ENCODE measurements around the gene SPEN. TPM values are rescaled to one million over a fixed set of nuclear protein-coding genes. Genes with fewer than 3 reads are reported as not detected.

Gene SPEN
- total RNA-seq, 4 donors from 2014 or later: 55.0 to 79.7 (median 63.8) TPM

DNA sequence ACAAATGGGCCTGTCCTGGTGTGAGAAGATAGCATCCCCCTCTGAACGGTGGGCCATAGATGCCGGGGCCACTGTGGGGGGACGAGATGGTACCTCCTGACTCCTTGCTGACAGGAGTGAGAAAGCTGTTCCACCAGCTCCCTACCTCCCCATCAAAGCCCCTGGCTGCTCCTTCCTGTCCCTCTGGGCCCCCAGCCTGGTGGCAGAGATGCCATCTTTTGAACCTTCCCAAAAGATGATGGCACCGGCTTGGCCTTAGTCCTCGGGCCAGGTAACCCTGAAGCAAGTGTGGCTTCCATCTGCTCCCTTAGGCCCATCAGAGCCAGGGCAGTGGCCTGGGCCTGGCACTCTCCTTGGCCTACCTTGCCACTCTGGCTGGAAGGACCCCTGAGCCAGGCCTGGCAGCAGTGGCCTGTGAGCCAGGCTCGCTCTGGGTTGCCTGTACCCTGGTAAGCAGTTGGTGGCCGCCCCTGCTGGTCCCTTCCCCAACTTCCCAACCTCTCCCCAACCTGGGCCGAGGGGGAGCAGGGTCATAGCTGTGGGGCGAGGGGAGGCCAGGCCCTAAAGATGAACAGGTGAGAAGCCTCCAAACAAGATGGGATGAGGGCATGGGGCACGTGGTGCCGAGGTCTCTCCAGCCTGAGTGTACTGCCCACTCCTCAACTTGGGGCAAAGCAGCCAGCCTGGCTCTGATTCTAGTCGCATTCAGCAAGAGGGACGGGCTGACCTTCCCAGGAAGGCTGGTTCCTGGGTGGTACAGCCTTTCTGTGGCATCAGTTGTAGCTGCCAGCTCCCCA, 93.7 kb downstream of the SPEN start:
- Histone ChIP-seq H3K27me3 (no peaks in the 10 kb centered on the region), H3K27ac (no peak overlapping the region), H3K4me1 (peaks cover 7% of the 10 kb centered on the region), H3K4me3 (no peak overlapping the region), H3K36me3 (peaks cover 100% of the 10 kb centered on the region), H3K9me3 (no peaks in the 10 kb centered on the region)
- no peak for DNase-seq (ENCODE audit: low spot score in 2 of 2)
- no peak for TF ChIP-seq POLR2A (IDR thresholded peaks at IDR 0.05)
- WGBS: 85% methylated on average over 11 of the region's 13 CpGs

GRCh38 chr1:15941899-15942660, 94.6 kb downstream of the SPEN start:
- no peak for TF ChIP-seq POLR2A (IDR thresholded peaks at IDR 0.05)
- no peak for TF ChIP-seq POLR2AphosphoS5 (IDR thresholded peaks at IDR 0.05)
- TF ChIP-seq, protein P1, sequence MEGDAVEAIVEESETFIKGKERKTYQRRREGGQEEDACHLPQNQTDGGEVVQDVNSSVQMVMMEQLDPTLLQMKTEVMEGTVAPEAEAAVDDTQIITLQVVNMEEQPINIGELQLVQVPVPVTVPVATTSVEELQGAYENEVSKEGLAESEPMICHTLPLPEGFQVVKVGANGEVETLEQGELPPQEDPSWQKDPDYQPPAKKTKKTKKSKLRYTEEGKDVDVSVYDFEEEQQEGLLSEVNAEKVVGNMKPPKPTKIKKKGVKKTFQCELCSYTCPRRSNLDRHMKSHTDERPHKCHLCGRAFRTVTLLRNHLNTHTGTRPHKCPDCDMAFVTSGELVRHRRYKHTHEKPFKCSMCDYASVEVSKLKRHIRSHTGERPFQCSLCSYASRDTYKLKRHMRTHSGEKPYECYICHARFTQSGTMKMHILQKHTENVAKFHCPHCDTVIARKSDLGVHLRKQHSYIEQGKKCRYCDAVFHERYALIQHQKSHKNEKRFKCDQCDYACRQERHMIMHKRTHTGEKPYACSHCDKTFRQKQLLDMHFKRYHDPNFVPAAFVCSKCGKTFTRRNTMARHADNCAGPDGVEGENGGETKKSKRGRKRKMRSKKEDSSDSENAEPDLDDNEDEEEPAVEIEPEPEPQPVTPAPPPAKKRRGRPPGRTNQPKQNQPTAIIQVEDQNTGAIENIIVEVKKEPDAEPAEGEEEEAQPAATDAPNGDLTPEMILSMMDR (IDR thresholded peaks at IDR 0.05): no peak
- TF ChIP-seq EP300 (IDR thresholded peaks at IDR 0.05): no peak
- Histone ChIP-seq H3K27ac (no peak overlapping the region), H3K4me3 (no peak overlapping the region), H3K4me1 (peaks cover 7% of the 10 kb centered on the region), H3K36me3 (peaks cover 100% of the 10 kb centered on the region), H3K27me3 (no peaks in the 10 kb centered on the region), H3K9me3 (no peaks in the 10 kb centered on the region)
- 72% methylated on average over 14 of the region's 32 CpGs for WGBS
- DNase-seq (ENCODE audit: low spot score in 2 of 2): no peak

DNA sequence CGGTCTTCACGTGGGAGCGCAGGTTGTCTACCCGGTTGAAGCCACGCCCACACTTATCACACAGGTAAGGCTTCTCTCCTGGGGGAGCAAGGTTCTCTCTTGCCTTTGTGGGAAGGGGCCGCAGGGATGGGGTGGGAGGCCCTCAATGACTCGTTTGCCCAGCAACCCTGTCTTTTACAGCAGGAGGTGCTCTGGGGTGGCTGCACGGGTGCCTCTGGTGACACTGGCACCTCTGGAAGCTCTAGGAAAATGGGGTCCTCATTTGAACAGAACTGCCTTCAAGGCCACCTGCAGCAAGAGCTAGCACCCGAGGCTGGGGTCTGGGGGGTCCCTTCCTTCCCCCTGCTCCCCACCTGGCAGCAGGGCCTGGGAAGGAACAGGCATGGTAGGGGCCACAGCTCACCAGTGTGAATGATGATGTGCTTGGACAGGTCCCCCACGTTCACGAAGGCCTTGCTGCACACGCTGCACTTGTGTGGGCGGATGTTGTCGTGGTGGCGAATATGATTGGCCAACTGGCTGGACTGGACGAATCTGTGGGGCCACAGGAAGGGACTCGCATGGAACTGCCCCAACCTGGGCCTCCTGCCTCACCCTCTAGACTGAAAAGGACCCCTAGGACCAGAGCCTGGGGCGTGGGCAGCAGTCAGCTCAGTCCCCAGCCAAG, 95.3 kb downstream of the SPEN start:
- H3K4me3 ChIP-seq: no peak overlapping the region
- no peak for TF ChIP-seq POLR2AphosphoS5 (IDR thresholded peaks at IDR 0.05)
- no peak for TF ChIP-seq POLR2A (IDR thresholded peaks at IDR 0.05)
- TF ChIP-seq, protein P1 (IDR thresholded peaks at IDR 0.05): no peak
- no peak for TF ChIP-seq EP300 (IDR thresholded peaks at IDR 0.05)
- WGBS: no CpG with 5 or more reads among the region's 18 CpGs
- H3K27ac ChIP-seq: no peak overlapping the region
- H3K36me3 ChIP-seq: peaks cover 100% of the 10 kb centered on the region
- H3K9me3 ChIP-seq: no peaks in the 10 kb centered on the region
- no peak for DNase-seq (ENCODE audit: low spot score in 2 of 2)
- H3K4me1 ChIP-seq: peaks cover 6% of the 10 kb centered on the region
- no peaks in the 10 kb centered on the region for H3K27me3 ChIP-seq

- Histone ChIP-seq H3K36me3 (peaks cover 97% of the 10 kb centered on the region), H3K27me3 (no peaks in the 10 kb centered on the region), H3K27ac (no peak overlapping the region), H3K4me3 (no peak overlapping the region), H3K9me3 (no peaks in the 10 kb centered on the region), H3K4me1 (peaks cover 12% of the 10 kb centered on the region)
- DNase-seq (ENCODE audit: low spot score in 2 of 2): no peak
- WGBS: 97% methylated on average over 20 of the region's 33 CpGs
- TF ChIP-seq POLR2A (IDR thresholded peaks at IDR 0.05) (no peak), POLR2AphosphoS5 (IDR thresholded peaks at IDR 0.05) (no peak), EP300 (IDR thresholded peaks at IDR 0.05) (no peak)
- TF ChIP-seq, protein P1 (IDR thresholded peaks at IDR 0.05): no peak
These were observed 96.0 kb downstream of the SPEN start for GRCh38 chr1:15943328-15943991.

DNA sequence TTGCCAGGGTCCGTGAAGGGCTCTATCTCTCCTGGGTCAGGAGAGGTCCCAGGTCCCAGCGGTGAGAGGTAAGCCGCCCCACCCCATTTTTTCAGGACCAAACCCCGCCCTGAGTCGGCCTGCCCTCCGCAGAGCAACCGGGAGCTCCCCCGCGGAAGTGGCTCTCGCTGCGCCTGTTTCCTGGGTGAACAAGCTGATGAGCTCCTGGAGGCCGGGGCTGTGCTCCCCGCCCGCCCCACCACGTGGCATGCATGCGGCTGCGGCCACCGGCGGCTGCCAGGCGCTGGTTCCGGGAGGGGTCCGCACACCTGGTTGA, 96.4 kb downstream of the SPEN start:
- peaks cover 92% of the 10 kb centered on the region for H3K36me3 ChIP-seq

More for the DNA sequence above, 96.4 kb downstream of the SPEN start:
- Histone ChIP-seq H3K4me3 (no peak overlapping the region), H3K27ac (no peak overlapping the region), H3K9me3 (no peaks in the 10 kb centered on the region), H3K4me1 (peaks cover 17% of the 10 kb centered on the region), H3K27me3 (no peaks in the 10 kb centered on the region)
- no peak for DNase-seq (ENCODE audit: low spot score in 2 of 2)
- TF ChIP-seq, protein P1 (IDR thresholded peaks at IDR 0.05): no peak
- TF ChIP-seq EP300 (IDR thresholded peaks at IDR 0.05) (no peak), POLR2A (IDR thresholded peaks at IDR 0.05) (no peak)
- WGBS: 94% methylated on average over 14 of the region's 22 CpGs
